HFF-Myc (cell line): ENCODE results near the gene DDX20.
"Not testable (repeated sequence)": the region's sequence is repeated elsewhere in the genome, so short reads cannot be mapped to it uniquely, and the experiment has no call there.

ENCODE experiments used
- DNase-seq: peaks from one replicate; pipeline ENCODE4 v3.0.0-alpha.2; 2011; ENCODE audit warnings: low read depth; ENCODE audit errors: extremely low read depth
- H3K4me3 ChIP-seq: replicated peaks from 2 replicates; pipeline ENCODE4 v1.5.1; 2011; ENCODE audit warnings: low read depth, mild to moderate bottlenecking, control low read depth, low read length
- TF ChIP-seq, protein P1 (sequence below): IDR thresholded peaks from 2 replicates; pipeline ENCODE4 v1.5.1; 2012; ENCODE audit warnings: mild to moderate bottlenecking, low read depth, low read length, control low read depth; ENCODE audit errors: missing control alignments

The DDX20 gene

DNA sequence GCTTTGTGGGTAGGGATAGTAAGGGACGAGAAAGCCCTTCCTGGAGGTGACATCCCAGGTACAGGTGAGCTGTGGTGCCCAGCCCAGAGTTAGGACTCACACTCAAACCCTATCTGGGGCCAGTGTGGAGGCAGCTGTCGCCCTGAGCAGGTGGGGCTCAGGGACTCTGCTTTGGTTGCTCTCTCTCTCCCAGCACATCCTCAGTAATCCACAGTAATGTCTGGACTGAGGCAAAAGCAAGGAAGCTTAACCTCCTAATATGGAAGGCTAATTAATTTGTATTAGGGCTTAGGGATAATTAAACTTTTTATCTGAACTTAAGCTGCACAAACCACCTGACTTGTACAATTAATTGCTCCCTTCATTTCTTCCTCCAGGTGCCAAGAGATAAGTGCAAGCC, 38.2 kb downstream of the DDX20 start:
- TF ChIP-seq, protein P1, sequence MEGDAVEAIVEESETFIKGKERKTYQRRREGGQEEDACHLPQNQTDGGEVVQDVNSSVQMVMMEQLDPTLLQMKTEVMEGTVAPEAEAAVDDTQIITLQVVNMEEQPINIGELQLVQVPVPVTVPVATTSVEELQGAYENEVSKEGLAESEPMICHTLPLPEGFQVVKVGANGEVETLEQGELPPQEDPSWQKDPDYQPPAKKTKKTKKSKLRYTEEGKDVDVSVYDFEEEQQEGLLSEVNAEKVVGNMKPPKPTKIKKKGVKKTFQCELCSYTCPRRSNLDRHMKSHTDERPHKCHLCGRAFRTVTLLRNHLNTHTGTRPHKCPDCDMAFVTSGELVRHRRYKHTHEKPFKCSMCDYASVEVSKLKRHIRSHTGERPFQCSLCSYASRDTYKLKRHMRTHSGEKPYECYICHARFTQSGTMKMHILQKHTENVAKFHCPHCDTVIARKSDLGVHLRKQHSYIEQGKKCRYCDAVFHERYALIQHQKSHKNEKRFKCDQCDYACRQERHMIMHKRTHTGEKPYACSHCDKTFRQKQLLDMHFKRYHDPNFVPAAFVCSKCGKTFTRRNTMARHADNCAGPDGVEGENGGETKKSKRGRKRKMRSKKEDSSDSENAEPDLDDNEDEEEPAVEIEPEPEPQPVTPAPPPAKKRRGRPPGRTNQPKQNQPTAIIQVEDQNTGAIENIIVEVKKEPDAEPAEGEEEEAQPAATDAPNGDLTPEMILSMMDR, result no peak
- no peak for DNase-seq
- H3K4me3 ChIP-seq, result no peak overlapping the region

DNA sequence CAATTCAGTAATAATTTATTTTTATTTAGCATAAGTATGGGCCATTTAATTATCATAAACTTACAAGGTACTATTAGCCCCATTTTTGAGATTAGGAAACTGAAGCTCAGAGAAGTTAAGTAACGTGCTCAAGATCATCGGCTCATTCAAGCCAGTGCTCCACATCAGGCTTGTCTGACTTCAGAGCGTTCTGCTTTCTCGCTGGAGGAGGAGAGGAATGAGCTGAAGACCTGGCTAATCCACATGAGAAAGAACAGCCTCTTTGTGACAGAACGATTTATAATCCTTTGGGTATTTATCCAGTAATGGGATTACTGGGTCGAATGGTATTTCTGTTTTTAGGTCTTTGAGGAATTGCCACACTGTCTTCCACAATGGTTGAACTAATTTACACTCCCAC, 39.7 kb downstream of the DDX20 start:
- no peak for DNase-seq
- no peak overlapping the region for H3K4me3 ChIP-seq
- TF ChIP-seq, protein P1, result no peak

DNA sequence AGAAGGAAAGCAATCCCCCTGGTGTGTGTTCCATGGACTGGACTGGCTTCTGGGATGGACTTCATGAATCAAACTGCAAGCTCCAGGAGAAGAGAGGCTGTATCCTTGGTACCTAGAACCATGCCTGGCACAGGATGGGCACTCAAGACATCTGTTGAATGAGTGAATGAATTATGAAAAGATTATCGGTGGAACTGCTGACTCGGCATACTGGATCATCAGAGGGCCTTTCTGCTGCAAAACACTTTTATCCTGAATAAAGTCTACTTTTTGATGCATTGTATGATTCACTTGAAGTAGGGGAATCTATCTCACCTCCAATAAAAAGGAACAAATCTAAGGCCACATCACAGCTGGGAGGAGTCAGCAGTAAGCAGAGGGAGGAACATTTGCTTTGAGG, 42.9 kb downstream of the DDX20 start:
- DNase-seq, result no peak
- TF ChIP-seq, protein P1, result no peak

DNA sequence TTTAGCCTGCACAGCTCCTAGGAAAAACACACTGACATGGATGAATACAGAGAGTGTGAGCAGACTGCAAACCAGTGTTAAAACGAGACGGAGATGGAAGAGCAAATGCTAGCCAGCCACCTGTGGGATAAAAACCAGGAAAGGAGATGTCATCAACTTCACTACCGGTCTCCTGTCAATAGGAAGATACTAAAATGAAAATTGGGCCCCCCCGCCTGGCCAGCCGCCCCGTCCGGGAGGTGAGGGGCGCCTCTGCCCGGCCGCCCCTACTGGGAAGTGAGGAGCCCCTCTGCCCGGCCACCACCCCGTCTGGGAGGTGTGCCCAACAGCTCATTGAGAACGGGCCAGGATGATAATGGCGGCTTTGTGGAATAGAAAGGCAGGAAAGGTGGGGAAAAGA, 44.0 kb downstream of the DDX20 start:
- not testable (repeated sequence) for DNase-seq, H3K4me3 ChIP-seq

More for the DNA sequence above, 42.9 kb downstream of the DDX20 start:
- H3K4me3 ChIP-seq, result no peak overlapping the region

DNA sequence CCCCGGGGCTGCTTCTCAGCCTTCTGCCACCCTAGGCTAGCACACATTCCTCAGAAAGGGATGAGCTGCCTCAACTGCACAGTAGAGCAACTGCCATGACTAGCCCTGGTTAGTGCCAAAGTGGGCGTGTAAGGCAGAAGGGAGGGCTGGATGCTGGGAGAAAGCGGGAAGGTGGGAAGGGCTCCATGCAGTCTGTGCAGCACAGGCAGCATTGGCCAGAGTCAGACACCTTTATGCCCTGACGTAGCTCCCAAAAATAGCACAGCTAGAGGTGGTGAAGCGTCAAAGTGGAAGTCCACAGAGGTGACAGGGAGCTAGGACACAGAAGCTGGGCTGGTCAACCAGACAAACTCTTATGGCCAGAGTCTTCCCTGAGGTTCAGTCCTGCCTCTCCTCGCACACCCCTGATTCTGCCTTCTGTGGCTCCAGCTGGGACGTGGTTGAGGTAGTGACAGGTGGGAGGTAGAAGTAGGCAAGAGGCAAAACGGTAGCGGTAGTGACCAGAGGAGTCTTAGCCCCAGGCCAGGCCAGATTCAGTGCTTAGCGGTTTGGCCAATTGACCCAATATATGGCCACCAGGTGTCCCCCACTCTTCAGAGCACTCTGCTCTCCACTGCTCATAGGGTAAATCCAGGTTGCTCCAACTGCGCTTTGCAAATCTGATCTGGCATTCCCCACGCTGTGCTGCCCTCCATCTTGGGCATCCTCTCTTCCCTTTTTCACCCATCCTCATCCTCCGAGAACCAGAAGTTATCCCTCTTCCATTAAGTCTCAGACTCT, 45.6 kb downstream of the DDX20 start:
- TF ChIP-seq, protein P1, result no peak
- DNase-seq, result no peak
- no peak overlapping the region for H3K4me3 ChIP-seq

DNA sequence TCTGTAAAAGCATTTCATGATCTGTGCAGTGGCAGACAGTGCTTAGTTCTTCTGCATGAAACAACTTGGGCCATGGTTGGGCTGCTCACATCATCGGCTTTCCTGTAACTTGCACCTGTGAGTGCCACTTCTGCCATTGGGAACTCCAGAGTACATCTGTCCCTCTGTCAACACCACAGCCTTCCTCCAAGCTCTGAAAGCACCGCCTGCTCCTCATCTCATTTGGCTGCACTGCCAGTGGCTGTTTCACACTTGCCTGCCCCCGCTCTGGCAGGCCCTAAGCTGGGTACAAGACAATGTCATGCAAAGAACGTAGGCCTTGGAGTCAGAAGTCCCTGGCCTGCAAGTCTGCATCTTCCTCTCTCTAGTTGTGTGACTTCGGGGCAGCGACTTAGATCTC, 46.4 kb downstream of the DDX20 start:
- TF ChIP-seq, protein P1, result no peak
- no peak for DNase-seq
- no peak overlapping the region for H3K4me3 ChIP-seq

DNA sequence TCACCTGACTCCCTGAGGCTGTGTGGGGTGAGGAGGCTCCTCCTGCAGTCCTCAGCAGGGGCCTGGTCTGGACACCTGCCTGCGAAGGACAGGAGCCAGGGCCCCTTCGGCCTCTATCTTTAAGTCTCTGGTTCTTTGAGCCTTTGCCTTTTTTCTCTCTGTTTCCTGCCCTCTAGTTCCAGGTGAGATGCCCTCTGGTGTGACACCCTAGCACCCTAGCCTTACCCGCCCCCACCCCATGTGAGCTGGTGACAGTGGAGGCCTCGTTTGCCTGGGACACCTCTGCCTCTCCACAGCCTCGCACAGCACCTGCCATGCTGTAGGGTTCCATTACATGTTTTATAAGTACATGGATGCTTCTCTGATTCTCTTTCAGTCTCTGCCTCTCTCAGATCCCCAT, 47.3 kb downstream of the DDX20 start:
- TF ChIP-seq, protein P1, result no peak
- no peak for DNase-seq
- no peak overlapping the region for H3K4me3 ChIP-seq
